Measurements from ENCODE around the gene CDC42EP3. TPM values are rescaled to one million over a fixed set of nuclear protein-coding genes. Genes with fewer than 3 reads are reported as not detected.

CDC42EP3 gene
- total and polyA plus RNA-seq, 2 experiments from 2014 or later, result 19.3 to 33.0 TPM

DNA sequence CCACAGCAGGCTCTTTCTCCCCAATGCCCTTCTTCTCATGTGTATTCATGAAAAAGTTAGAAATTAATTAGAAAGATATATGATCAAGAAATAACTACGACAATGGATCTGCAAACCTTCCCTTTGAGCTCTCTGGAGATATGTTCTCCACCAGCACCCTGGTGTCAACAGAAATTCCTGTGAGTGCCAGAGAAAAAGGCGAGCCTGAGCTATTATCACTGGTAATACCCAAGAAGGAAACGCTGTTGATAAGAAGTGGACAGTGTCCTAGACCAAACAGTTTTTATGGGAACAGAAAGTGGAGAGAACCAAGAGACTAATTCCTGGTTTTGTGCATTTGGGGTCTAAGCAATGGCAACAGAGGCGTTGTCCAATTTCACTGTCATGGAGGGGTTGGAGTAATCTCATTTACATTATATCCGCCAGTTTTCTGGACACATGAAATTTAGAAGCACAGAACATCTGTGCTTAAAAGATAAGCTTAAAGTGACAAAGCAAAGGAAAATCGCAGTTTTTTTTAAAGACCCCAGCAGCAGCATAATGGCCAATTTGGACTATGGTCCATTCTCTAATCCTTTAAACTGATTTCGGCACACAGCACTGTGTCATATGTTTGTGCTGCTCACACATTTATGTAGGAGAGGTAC is 47.2 kb upstream of the CDC42EP3 start:
- TF ChIP-seq CTCF (IDR thresholded peaks at IDR 0.05; ENCODE audit: poor library complexity), result no peak
- no peak for TF ChIP-seq EZH2 (IDR thresholded peaks at IDR 0.05; ENCODE audit: borderline replicate concordance)
- TF ChIP-seq EZH2phosphoT487 (IDR thresholded peaks at IDR 0.05; ENCODE audit: low read depth, severe bottlenecking, unreplicated experiment), result no peak
- Histone ChIP-seq H3K4me1 (ENCODE audit: insufficient read depth) (no peaks in the 10 kb centered on the region), H3K27me3 (no peaks in the 10 kb centered on the region), H3K36me3 (replicated peaks; ENCODE audit: insufficient read depth, low read depth) (no peaks in the 10 kb centered on the region), H4K20me1 (ENCODE audit: insufficient read depth, poor library complexity, severe bottlenecking) (no peaks in the 10 kb centered on the region), H3K9me2 (replicated peaks; ENCODE audit: insufficient read depth) (no peaks in the 10 kb centered on the region), H3K79me2 (no peaks in the 10 kb centered on the region), H2AFZ (no peak overlapping the region), H3K4me2 (peak overlapping the region; percentile 10), H3K4me3 (no peak overlapping the region), H3K9me3 (ENCODE audit: low read depth) (no peaks in the 10 kb centered on the region), H3K27ac (peak overlapping the region; percentile 8)
- no peak for DNase-seq (ENCODE audit: low spot score)
- 61% methylated on average over 7 of the region's 7 CpGs for WGBS (ENCODE audit: low lambda C conversion rate, missing lambda C conversion rate)

- TF ChIP-seq EZH2phosphoT487 (IDR thresholded peaks at IDR 0.05; ENCODE audit: low read depth, severe bottlenecking, unreplicated experiment) (no peak), CTCF (IDR thresholded peaks at IDR 0.05; ENCODE audit: poor library complexity) (no peak), EZH2 (IDR thresholded peaks at IDR 0.05; ENCODE audit: borderline replicate concordance) (no peak)
- Histone ChIP-seq H3K36me3 (replicated peaks; ENCODE audit: insufficient read depth, low read depth) (no peaks in the 10 kb centered on the region), H4K20me1 (ENCODE audit: insufficient read depth, poor library complexity, severe bottlenecking) (no peaks in the 10 kb centered on the region), H3K27ac (no peak overlapping the region), H3K27me3 (no peaks in the 10 kb centered on the region), H3K4me1 (ENCODE audit: insufficient read depth) (no peaks in the 10 kb centered on the region), H3K9me2 (replicated peaks; ENCODE audit: insufficient read depth) (no peaks in the 10 kb centered on the region), H3K9me3 (ENCODE audit: low read depth) (no peaks in the 10 kb centered on the region), H3K4me3 (no peak overlapping the region), H3K79me2 (no peaks in the 10 kb centered on the region), H3K4me2 (no peak overlapping the region), H2AFZ (no peak overlapping the region)
- WGBS (ENCODE audit: low lambda C conversion rate, missing lambda C conversion rate), result 84% methylated on average over 3 of the region's 3 CpGs
- DNase-seq (ENCODE audit: low spot score), result no peak
Observed at GRCh38 chr2:37713258-37713700, 41.8 kb upstream of the CDC42EP3 start.

DNA sequence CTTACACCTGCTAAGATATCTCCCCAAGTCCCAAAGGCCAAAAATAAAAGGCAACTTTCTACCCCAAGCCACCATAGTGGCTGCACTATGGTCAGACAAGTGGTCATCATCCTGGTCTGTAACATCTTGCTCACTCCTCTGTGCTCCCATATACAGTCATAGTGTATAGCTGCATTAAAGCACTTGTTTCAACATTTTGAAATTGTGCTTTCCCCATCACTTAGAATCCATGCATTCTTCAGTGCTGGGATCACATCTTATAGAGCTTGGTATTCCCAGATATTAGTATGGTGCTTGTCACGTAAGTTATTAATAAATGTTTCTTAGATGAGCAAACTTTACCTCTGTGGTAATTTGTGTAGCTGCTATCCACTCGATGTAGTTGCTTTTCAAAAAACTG is 40.4 kb upstream of the CDC42EP3 start:
- 96% methylated on average over 2 of the region's 2 CpGs for WGBS (ENCODE audit: low lambda C conversion rate, missing lambda C conversion rate)

More for the DNA sequence above, 40.4 kb upstream of the CDC42EP3 start:
- no peaks in the 10 kb centered on the region for H4K20me1 ChIP-seq (ENCODE audit: insufficient read depth, poor library complexity, severe bottlenecking)
- no peak overlapping the region for H3K4me2 ChIP-seq
- H3K4me3 ChIP-seq, result no peak overlapping the region
- DNase-seq (ENCODE audit: low spot score), result no peak
- no peak overlapping the region for H2AFZ ChIP-seq
- H3K4me1 ChIP-seq (ENCODE audit: insufficient read depth), result no peaks in the 10 kb centered on the region
- TF ChIP-seq CTCF (IDR thresholded peaks at IDR 0.05; ENCODE audit: poor library complexity) (no peak), EZH2 (IDR thresholded peaks at IDR 0.05; ENCODE audit: borderline replicate concordance) (no peak), EZH2phosphoT487 (IDR thresholded peaks at IDR 0.05; ENCODE audit: low read depth, severe bottlenecking, unreplicated experiment) (no peak)
- H3K9me2 ChIP-seq (replicated peaks; ENCODE audit: insufficient read depth), result no peaks in the 10 kb centered on the region
- no peaks in the 10 kb centered on the region for H3K79me2 ChIP-seq
- no peaks in the 10 kb centered on the region for H3K36me3 ChIP-seq (replicated peaks; ENCODE audit: insufficient read depth, low read depth)
- no peaks in the 10 kb centered on the region for H3K27me3 ChIP-seq
- H3K27ac ChIP-seq, result peak overlapping the region; percentile 6
- no peaks in the 10 kb centered on the region for H3K9me3 ChIP-seq (ENCODE audit: low read depth)

All from hepatocyte (in vitro differentiated cells).